ENCODE data around the gene FLNB.
A peak's percentile ranks its signal among the peaks of the same experiment; 100 is the strongest.

The FLNB gene

GRCh38 chr3:58169371-58169770 is 161.1 kb downstream of the FLNB start:
- DNase-seq, result no peak

GRCh38 chr3:58170376-58170775 is 162.2 kb downstream of the FLNB start:
- DNase-seq, result no peak

- DNase-seq, result no peak
Measured at GRCh38 chr3:58171126-58171525, 162.9 kb downstream of the FLNB start.

GRCh38 chr3:58173029-58173668 is 164.9 kb downstream of the FLNB start:
- no peak for DNase-seq

GRCh38 chr3:58173669-58174398 is 165.6 kb downstream of the FLNB start:
- no peak for DNase-seq

GRCh38 chr3:58175187-58175436 is 166.9 kb downstream of the FLNB start:
- no peak for DNase-seq

GRCh38 chr3:58175437-58176184 is 167.4 kb downstream of the FLNB start:
- no peak for DNase-seq

- DNase-seq, result no peak
Measured at GRCh38 chr3:58176185-58176530, 167.9 kb downstream of the FLNB start.

- no peak for DNase-seq
Measured at GRCh38 chr3:58176827-58177489, 168.7 kb downstream of the FLNB start.

- DNase-seq, result peak; percentile 89
Measured at GRCh38 chr3:58177747-58178527, 169.7 kb downstream of the FLNB start.

GRCh38 chr3:58178528-58179234 is 170.5 kb downstream of the FLNB start:
- no peak for DNase-seq

- no peak for DNase-seq
Measured at GRCh38 chr3:58179235-58180098, 171.2 kb downstream of the FLNB start.

GRCh38 chr3:58180099-58180880 is 172.1 kb downstream of the FLNB start:
- no peak for DNase-seq

GRCh38 chr3:58180940-58181587 is 172.8 kb downstream of the FLNB start:
- DNase-seq, result no peak

GRCh38 chr3:58183221-58183620 is 175.0 kb downstream of the FLNB start:
- no peak for DNase-seq

GRCh38 chr3:58183891-58184290 is 175.7 kb downstream of the FLNB start:
- DNase-seq, result no peak

- no peak for DNase-seq
Measured at GRCh38 chr3:58184309-58184981, 176.2 kb downstream of the FLNB start.

- DNase-seq, result no peak
Measured at GRCh38 chr3:58184982-58185360, 176.7 kb downstream of the FLNB start.

GRCh38 chr3:58188173-58188564 is 179.9 kb downstream of the FLNB start:
- no peak for DNase-seq
